HPDE6-E6E7 (cell line): ENCODE results near the gene CBLC.
A peak's percentile ranks its signal among the peaks of the same experiment; 100 is the strongest.

ENCODE experiments used
- DNase-seq: peaks from one replicate; pipeline ENCODE4 v3.0.0; 2011; ENCODE audit warnings: missing footprints; ENCODE audit errors: extremely low spot score

The CBLC gene

GRCh38 chr19:44746616-44746945 lies 31.1 kb upstream of the CBLC start:
- DNase-seq: no peak

- DNase-seq: peak; percentile 83
Observed at GRCh38 chr19:44746946-44747738, 30.5 kb upstream of the CBLC start.

- no peak for DNase-seq
Observed at GRCh38 chr19:44747739-44748425, 29.8 kb upstream of the CBLC start.

GRCh38 chr19:44748426-44749254 lies 29.1 kb upstream of the CBLC start, which contains the start of gene BCL3:
Gene BCL3 (plus strand): TSS chr19:44748708. CDS start chr19:44748791, 83 bp downstream.
- DNase-seq: no peak

GRCh38 chr19:44749292-44749691 lies 28.4 kb upstream of the CBLC start:
- DNase-seq: no peak

- no peak for DNase-seq
Observed at GRCh38 chr19:44749994-44750393, 27.7 kb upstream of the CBLC start.

- DNase-seq: no peak
Observed at GRCh38 chr19:44752123-44752815, 25.4 kb upstream of the CBLC start.

GRCh38 chr19:44752816-44753625 lies 24.7 kb upstream of the CBLC start:
- peak; percentile 92 for DNase-seq

- DNase-seq: no peak
Observed at GRCh38 chr19:44753626-44753931, 24.1 kb upstream of the CBLC start.

GRCh38 chr19:44753932-44754749 lies 23.5 kb upstream of the CBLC start:
- peak; percentile 79 for DNase-seq

- no peak for DNase-seq
Observed at GRCh38 chr19:44754750-44755080, 23.0 kb upstream of the CBLC start.

GRCh38 chr19:44755219-44755618 lies 22.5 kb upstream of the CBLC start:
- DNase-seq: no peak

- DNase-seq: no peak
Observed at GRCh38 chr19:44756089-44756562, 21.6 kb upstream of the CBLC start.

- no peak for DNase-seq
Observed at GRCh38 chr19:44757057-44757734, 20.5 kb upstream of the CBLC start.

GRCh38 chr19:44757735-44758505 lies 19.8 kb upstream of the CBLC start:
- no peak for DNase-seq

GRCh38 chr19:44758596-44758995 lies 19.1 kb upstream of the CBLC start:
- no peak for DNase-seq

- DNase-seq: no peak
Observed at GRCh38 chr19:44759083-44759804, 18.4 kb upstream of the CBLC start.

GRCh38 chr19:44762038-44762437 lies 15.7 kb upstream of the CBLC start:
- DNase-seq: no peak
